ENCODE data around the gene SART1. TPM values are rescaled to one million over a fixed set of nuclear protein-coding genes. Genes with fewer than 3 reads are reported as not detected.

The SART1 gene
- total RNA-seq, 1 donor from 2014 or later: 29.9 TPM

- intact Hi-C loops (cut with DNase I): no loop called here
- no peak for ATAC-seq
- DNase-seq (ENCODE audit: missing footprints): no peak
Observed at GRCh38 chr11:65954771-65955170, 6.8 kb upstream of the SART1 start.

- intact Hi-C loops (cut with DNase I): no loop called here
- no peak for ATAC-seq
Observed at GRCh38 chr11:65958291-65958690, 3.2 kb upstream of the SART1 start.

GRCh38 chr11:65958774-65959420, 2.6 kb upstream of the SART1 start:
- intact Hi-C loops (cut with DNase I): no loop called here
- ATAC-seq (no peak), DNase-seq (ENCODE audit: missing footprints) (no peak)

More at GRCh38 chr11:65958291-65958690, 3.2 kb upstream of the SART1 start:
- DNase-seq (ENCODE audit: missing footprints): no peak

- DNase-seq (ENCODE audit: missing footprints): no peak
- peak; percentile 0 for ATAC-seq
- intact Hi-C loops (cut with DNase I): loop anchor here (1.0 to 10.0 kb wide), 4 partner anchors 41 to 106 kb away; partner anchors contain the start of genes BANF1, C11orf68, CFL1 and DRAP1
Observed at GRCh38 chr11:65960824-65961266, 689 bp upstream of the SART1 start.

- intact Hi-C loops (cut with DNase I): loop anchor here (10.0 kb wide), 1 partner anchor 107 kb away; the partner anchor contains the start of gene CFL1
- no peak for DNase-seq (ENCODE audit: missing footprints)
- no peak for ATAC-seq
Observed at GRCh38 chr11:65962141-65962564, 619 bp downstream of the SART1 start.

- DNase-seq (ENCODE audit: missing footprints) (no peak), ATAC-seq (no peak)
- intact Hi-C loops (cut with DNase I): loop anchor here (10.0 kb wide), 1 partner anchor 110 kb away; the partner anchor contains the start of gene CFL1
Observed at GRCh38 chr11:65964906-65965305, 3.4 kb downstream of the SART1 start.

GRCh38 chr11:65965986-65966762, 4.6 kb downstream of the SART1 start:
- intact Hi-C loops (cut with DNase I): loop anchor here (10.0 kb wide), 1 partner anchor 111 kb away; the partner anchor contains the start of gene CFL1
- ATAC-seq: no peak
- DNase-seq (ENCODE audit: missing footprints): no peak

- ATAC-seq (no peak), DNase-seq (ENCODE audit: missing footprints) (no peak)
- intact Hi-C loops (cut with DNase I): loop anchor here (10.0 kb wide), 1 partner anchor 113 kb away; the partner anchor contains the start of gene CFL1
Observed at GRCh38 chr11:65967329-65967934, 5.9 kb downstream of the SART1 start.

GRCh38 chr11:65968600-65969482, 7.3 kb downstream of the SART1 start:
- DNase-seq (ENCODE audit: missing footprints): no peak
- intact Hi-C loops (cut with DNase I): loop anchor here (10.0 kb wide), 1 partner anchor 114 kb away; the partner anchor contains the start of gene CFL1
- ATAC-seq: no peak

GRCh38 chr11:65972116-65972515, 10.6 kb downstream of the SART1 start:
- DNase-seq (ENCODE audit: missing footprints): no peak

GRCh38 chr11:65973439-65974110, 12.0 kb downstream of the SART1 start:
- ATAC-seq (no peak), DNase-seq (ENCODE audit: missing footprints) (no peak)
- intact Hi-C loops (cut with DNase I): no loop called here

More at GRCh38 chr11:65972116-65972515, 10.6 kb downstream of the SART1 start:
- intact Hi-C loops (cut with DNase I): no loop called here
- ATAC-seq: no peak

GRCh38 chr11:65975771-65976170, 14.2 kb downstream of the SART1 start:
- no peak for ATAC-seq
- DNase-seq (ENCODE audit: missing footprints): no peak
- intact Hi-C loops (cut with DNase I): no loop called here

GRCh38 chr11:65976216-65977176, 15.0 kb downstream of the SART1 start:
- no peak for ATAC-seq
- intact Hi-C loops (cut with DNase I): no loop called here
- DNase-seq (ENCODE audit: missing footprints): no peak

- ATAC-seq (peak; percentile 32), DNase-seq (ENCODE audit: missing footprints) (no peak)
- intact Hi-C loops (cut with DNase I): no loop called here
Observed at GRCh38 chr11:65977621-65978390, 16.3 kb downstream of the SART1 start.

- ATAC-seq: no peak
- DNase-seq (ENCODE audit: missing footprints): no peak
- intact Hi-C loops (cut with DNase I): no loop called here
Observed at GRCh38 chr11:65978391-65979238, 17.1 kb downstream of the SART1 start.
